Panc1 (cell line): ENCODE results near the gene OAS1. TPM values are rescaled to one million over a fixed set of nuclear protein-coding genes. Genes with fewer than 3 reads are reported as not detected.
A peak's percentile ranks its signal among the peaks of the same experiment; 100 is the strongest.

ENCODE experiments used
- ATAC-seq: fragments of 200-7000 bp; cut with Tn5 transposase; 2 replicates; pipeline ENCODE4 v1.9.1; 2020; ENCODE audit warnings: mild to moderate bottlenecking, moderate library complexity
- BruUV-seq: library from RNA; stranded (reverse); fragments of 400-500 nt; replicated peaks from 2 replicates; lab custom pipeline; 2021; lab: Mats Ljungman, UMichigan
- CTCF ChIA-PET: fragments of 300-600 bp; sonication (Branson Sonifier 250); formaldehyde crosslinking; loops from one replicate; lab custom pipeline; 2022; ENCODE audit warnings: antibody characterized with exemption; lab: Charles Lee
- POLR2A ChIA-PET: fragments of 300-600 bp; sonication (Branson Sonifier 250); formaldehyde crosslinking; loops from one replicate; lab custom pipeline; 2022; ENCODE audit warnings: antibody characterized with exemption; lab: Charles Lee
- DNase-seq: peaks from one replicate; pipeline ENCODE4 v3.0.0-alpha.2; 2010; ENCODE audit warnings: low read depth, low spot score
- H3K27ac ChIP-seq: 2 replicates; pipeline ENCODE4 v1.5.1; 2011; ENCODE audit warnings: mild to moderate bottlenecking, low read length, inconsistent platforms
- H3K27me3 ChIP-seq: fragments of 200-500 bp; sonication (Bioruptor generic); 2 replicates; pipeline ENCODE4 v1.6.0; 2014; ENCODE audit warnings: low read length, inconsistent platforms; ENCODE audit not compliant: control insufficient read depth, insufficient read depth
- H3K36me3 ChIP-seq: fragments of 200-500 bp; sonication (Bioruptor generic); 2 replicates; pipeline ENCODE4 v1.5.1; 2014; ENCODE audit warnings: inconsistent platforms, mild to moderate bottlenecking, low read length, moderate library complexity; ENCODE audit not compliant: control insufficient read depth, insufficient read depth
- H3K4me1 ChIP-seq: 2 replicates; pipeline ENCODE4 v1.5.1; 2011; ENCODE audit warnings: inconsistent platforms, mild to moderate bottlenecking, low read length, moderate library complexity; ENCODE audit not compliant: control insufficient read depth, insufficient read depth
- H3K4me3 ChIP-seq, 2 experiments: 2 replicates each; pipeline ENCODE4 v1.5.1; 2011 to 2012; ENCODE audit warnings: low read depth in 2 of 2, low read length in 2 of 2, mild to moderate bottlenecking in 2 of 2, inconsistent platforms in 1 of 2, moderate library complexity in 1 of 2
- H3K9me3 ChIP-seq: fragments of 200-500 bp; sonication (Bioruptor generic); 2 replicates; pipeline ENCODE4 v1.5.1; 2014; ENCODE audit warnings: low read depth, mild to moderate bottlenecking, inconsistent platforms, low read length, moderate library complexity; ENCODE audit not compliant: control insufficient read depth, insufficient read depth
- CTCF ChIP-seq: fragments of 450-650 bp; IDR thresholded peaks from 2 replicates; pipeline ENCODE4 v1.5.1; 2017; ENCODE audit warnings: mild to moderate bottlenecking
- POLR2AphosphoS5 ChIP-seq: IDR thresholded peaks from 2 replicates; pipeline ENCODE4 v1.6.1; 2012; ENCODE audit warnings: mild to moderate bottlenecking, low read depth, low read length, moderate library complexity
- REST ChIP-seq, 2 experiments: IDR thresholded peaks; 2 replicates each; pipeline ENCODE4 v1.6.1; 2011 to 2012; ENCODE audit warnings: low read depth in 2 of 2, control low read depth in 1 of 2, low read length in 1 of 2, mild to moderate bottlenecking in 1 of 2, moderate library complexity in 1 of 2; ENCODE audit not compliant: insufficient read depth in 1 of 2
- SIN3A ChIP-seq: IDR thresholded peaks from 2 replicates; pipeline ENCODE4 v1.6.1; 2012; ENCODE audit warnings: low read depth, mild to moderate bottlenecking, low read length, moderate library complexity, borderline replicate concordance; ENCODE audit not compliant: insufficient read depth
- TCF7L2 ChIP-seq: IDR thresholded peaks from 2 replicates; pipeline ENCODE4 v1.6.1; 2011; ENCODE audit warnings: mild to moderate bottlenecking, low read depth, low read length, inconsistent platforms
- in situ Hi-C: cut with HindIII; loops from 2 replicates; pipeline ENCODE4 v1.10.0; 2016; ENCODE audit warnings: low sequenced_read_pairs, low pct_unique_long_range_greater_than_20kb
- intact Hi-C: fragments of 100-400 bp; cut with micrococcal nuclease; formaldehyde crosslinking; loops from one replicate; pipeline ENCODE4 v1.10.0; 2022; ENCODE audit not compliant: unreplicated experiment
- total RNA-seq: library from RNA; stranded (reverse); gene quantifications from one replicate; pipeline ENCODE4 v1.2.1, GENCODE V29; 2021; ENCODE audit not compliant: unreplicated experiment

The OAS1 gene
- total RNA-seq, 1 experiment from 2014 or later = 4.5 TPM

DNA sequence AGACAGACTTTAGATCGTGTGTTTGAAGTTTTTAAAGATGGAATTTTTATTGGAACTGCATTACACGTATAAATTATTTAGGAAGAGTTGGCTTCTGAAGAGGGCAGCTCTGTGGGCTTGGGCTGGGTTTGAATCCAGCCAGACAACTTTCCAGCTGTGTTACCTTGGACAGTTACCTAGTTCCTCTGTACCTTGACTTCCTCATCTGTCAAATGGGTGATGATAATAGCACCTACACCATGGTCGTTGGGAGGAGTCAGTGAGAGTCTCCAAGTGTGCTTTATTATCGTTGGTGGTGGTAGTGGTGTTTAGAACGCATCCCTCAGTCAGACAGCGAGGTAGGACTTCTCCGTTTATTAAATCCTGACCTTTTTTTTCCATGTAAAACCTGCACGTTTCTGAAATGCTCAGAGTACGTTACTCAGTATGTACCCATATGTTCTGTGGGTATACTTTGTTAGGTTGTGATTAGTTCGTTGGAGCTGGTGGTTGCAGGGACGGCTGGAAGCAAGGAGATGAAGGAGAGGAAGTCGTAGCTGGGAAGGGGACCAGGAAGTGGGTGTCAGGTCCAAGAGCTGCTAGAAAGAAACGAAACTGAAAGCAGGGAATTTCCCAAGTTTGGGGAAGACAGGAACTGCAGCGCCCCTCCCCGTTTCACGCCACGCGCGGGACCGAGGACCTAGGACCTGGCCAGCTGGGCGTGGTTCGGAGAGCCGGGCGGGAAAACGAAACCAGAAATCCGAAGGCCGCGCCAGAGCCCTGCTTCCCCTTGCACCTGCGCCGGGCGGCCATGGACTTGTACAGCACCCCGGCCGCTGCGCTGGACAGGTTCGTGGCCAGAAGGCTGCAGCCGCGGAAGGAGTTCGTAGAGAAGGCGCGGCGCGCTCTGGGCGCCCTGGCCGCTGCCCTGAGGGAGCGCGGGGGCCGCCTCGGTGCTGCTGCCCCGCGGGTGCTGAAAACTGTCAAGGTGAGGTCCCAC is 31.3 kb downstream of the OAS1 start, which contains the start of gene OAS3:
Gene OAS3 (plus strand): TSS at position 734 of the 979 bp plus-strand sequence. CDS start 57 bp downstream, at position 791.
- TF ChIP-seq CTCF = no peak
- peak; percentile 45 to 54; a peak in 2 of 4 replicates for TF ChIP-seq REST (IDR thresholded peaks at IDR 0.05; ENCODE audit: insufficient read depth in 1 of 2, low read depth in 2 of 2, low read length in 1 of 2)
- TF ChIP-seq SIN3A = 0 out of 2 replicates have a peak, but pooled peaks have one; percentile 47
- TF ChIP-seq TCF7L2 = no peak
- no peak; the same call in 1 of the 2 replicates for TF ChIP-seq POLR2AphosphoS5
- DNase-seq (peak; percentile 45), ATAC-seq (peak; percentile 92)
- peak within 1 kb of the TSS; percentile 64 to 73 for H3K4me3 ChIP-seq
- peak within 1 kb of the TSS; percentile 76 for H3K27ac ChIP-seq
- H3K9me3 ChIP-seq = no peaks in the 10 kb centered on the region
- in situ Hi-C loops = no loop called here
- POLR2A ChIA-PET = interaction anchor here (0.6 kb wide), 2 partner anchors 11 to 1125 kb away, joined by 3 to 11 read pairs; no protein-coding TSS in a partner anchor
- H3K36me3 ChIP-seq = no peaks in the 10 kb centered on the region
- BruUV-seq = no TSS peak
- no peaks in the 10 kb centered on the region for H3K27me3 ChIP-seq
- intact Hi-C loops = no loop called here
- H3K4me1 ChIP-seq = peaks cover 13% of the 10 kb centered on the region; the same call in 1 of the 2 replicates
- CTCF ChIA-PET = interaction anchor here (0.6 kb wide), 1 partner anchor 197 kb away, joined by 4 read pairs; no protein-coding TSS in a partner anchor

DNA sequence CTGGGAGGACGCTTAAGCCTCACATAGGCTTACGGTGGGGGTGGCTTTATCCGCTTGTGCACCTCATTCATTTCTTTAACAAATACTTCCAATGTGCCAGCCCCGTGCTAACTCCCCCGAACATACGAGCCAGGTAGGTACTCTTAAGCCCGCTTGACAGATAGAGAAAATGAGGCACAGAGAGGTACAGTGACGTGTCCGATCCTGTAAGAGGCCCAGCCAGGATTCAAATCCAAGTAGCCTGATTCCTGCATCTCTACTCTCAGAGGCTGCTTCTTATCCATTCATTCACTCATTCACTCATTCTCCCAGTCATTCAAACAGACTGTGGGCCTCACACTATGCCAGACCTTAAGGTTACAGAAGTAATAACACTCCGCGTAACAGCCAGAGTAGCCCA is 32.0 kb downstream of the OAS1 start:
- DNase-seq (no peak), ATAC-seq (peak; percentile 23)
- no TSS peak for BruUV-seq
- ChIA-PET POLR2A (interaction anchor here (0.6 kb wide), 1 partner anchor 1124 kb away, joined by 3 read pairs; no protein-coding TSS in a partner anchor), CTCF (no interaction called here)
- Histone ChIP-seq H3K4me1 (peaks cover 12% of the 10 kb centered on the region; the same call in 1 of the 2 replicates), H3K27me3 (no peaks in the 10 kb centered on the region), H3K36me3 (no peaks in the 10 kb centered on the region), H3K9me3 (no peaks in the 10 kb centered on the region), H3K4me3 (peak overlapping the region; percentile 64 to 73), H3K27ac (peak overlapping the region; percentile 76)
- in situ Hi-C loops (no loop called here), intact Hi-C loops (no loop called here)
- TF ChIP-seq POLR2AphosphoS5 = no peak
- TF ChIP-seq SIN3A = no peak
- TF ChIP-seq CTCF = no peak
- no peak for TF ChIP-seq TCF7L2
- TF ChIP-seq REST (IDR thresholded peaks at IDR 0.05; ENCODE audit: insufficient read depth in 1 of 2, low read depth in 2 of 2, low read length in 1 of 2) = no peak
